Hematopoietic multipotent progenitor cell treated with erythropoietin and hydrocortisone succinate and interleukin-3 and kit ligand, for 17 days (in vitro differentiated cells): Measurements from ENCODE around the gene BAHCC1.

Source experiments
- DNase-seq: peaks from one replicate; pipeline ENCODE4 v3.0.0-alpha.2; 2015; ENCODE audit warnings: low spot score

Gene BAHCC1

GRCh38 chr17:81386646-81387099, 8.6 kb upstream of the BAHCC1 start:
- no peak for DNase-seq

GRCh38 chr17:81387100-81388090, 7.9 kb upstream of the BAHCC1 start:
- no peak for DNase-seq

GRCh38 chr17:81388091-81388611, 7.1 kb upstream of the BAHCC1 start:
- no peak for DNase-seq

GRCh38 chr17:81388612-81389367, 6.5 kb upstream of the BAHCC1 start:
- DNase-seq, result no peak

GRCh38 chr17:81389585-81389984, 5.7 kb upstream of the BAHCC1 start:
- no peak for DNase-seq

GRCh38 chr17:81390029-81390872, 5.0 kb upstream of the BAHCC1 start:
- no peak for DNase-seq

- DNase-seq, result no peak
Measured at GRCh38 chr17:81390873-81391255, 4.4 kb upstream of the BAHCC1 start.

- DNase-seq, result no peak
Measured at GRCh38 chr17:81391293-81391935, 3.8 kb upstream of the BAHCC1 start.

- DNase-seq, result no peak
Measured at GRCh38 chr17:81391936-81392908, 3.0 kb upstream of the BAHCC1 start.

GRCh38 chr17:81392909-81393654, 2.2 kb upstream of the BAHCC1 start:
- no peak for DNase-seq

GRCh38 chr17:81393684-81394376, 1.4 kb upstream of the BAHCC1 start:
- DNase-seq, result peak; percentile 81

- no peak for DNase-seq
Measured at GRCh38 chr17:81394377-81394920, 808 bp upstream of the BAHCC1 start.

- no peak for DNase-seq
Measured at GRCh38 chr17:81395600-81396277, 482 bp downstream of the BAHCC1 start.

- no peak for DNase-seq
Measured at GRCh38 chr17:81396278-81396721, 1.0 kb downstream of the BAHCC1 start.

- no peak for DNase-seq
Measured at GRCh38 chr17:81396722-81397313, 1.6 kb downstream of the BAHCC1 start.

GRCh38 chr17:81397314-81398175, 2.3 kb downstream of the BAHCC1 start:
- no peak for DNase-seq
